ENCODE results near the gene TTBK2.
"Not testable (repeated sequence)": the region's sequence is repeated elsewhere in the genome, so short reads cannot be mapped to it uniquely, and the experiment has no call there.

Gene TTBK2

DNA sequence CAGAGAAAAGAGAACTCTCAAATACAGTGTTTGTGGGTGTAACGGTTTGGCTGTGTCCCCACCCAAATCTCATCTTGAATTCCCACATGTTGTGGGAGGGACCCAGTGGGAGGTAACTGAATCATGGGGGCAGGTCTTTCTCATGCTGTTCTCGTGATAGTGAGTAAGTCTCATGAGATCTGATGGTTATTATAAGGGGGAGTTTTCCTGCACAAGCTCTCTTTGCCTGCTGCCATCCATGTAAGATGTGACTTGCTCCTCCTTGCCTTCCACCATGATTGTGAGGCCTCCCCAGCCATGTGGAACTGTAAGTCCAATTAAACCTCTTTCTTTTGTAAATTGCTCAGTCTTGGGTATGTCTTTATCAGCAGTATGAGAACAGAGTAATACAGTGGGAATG lies 158.8 kb downstream of the TTBK2 start:
- DNase-seq (ENCODE audit: low spot score) = not testable (repeated sequence)

DNA sequence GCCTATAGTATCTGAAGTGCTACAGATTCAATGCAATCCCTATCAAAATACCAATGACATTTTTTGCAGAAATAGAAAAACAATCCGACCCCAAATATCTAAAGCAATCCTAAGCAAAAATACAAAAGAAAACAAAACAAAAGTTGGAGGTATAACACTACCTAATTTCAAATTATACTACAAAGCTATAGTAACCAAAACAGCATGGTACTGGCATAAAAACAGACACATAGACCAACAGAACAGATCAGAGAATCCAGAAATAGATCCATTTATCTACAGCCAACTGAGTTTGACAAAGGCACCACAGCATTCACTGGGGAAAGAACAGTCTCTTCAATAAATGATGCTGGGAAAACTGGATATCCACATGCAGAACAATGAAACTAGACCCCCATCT lies 159.8 kb downstream of the TTBK2 start:
- no peak for DNase-seq (ENCODE audit: low spot score)

DNA sequence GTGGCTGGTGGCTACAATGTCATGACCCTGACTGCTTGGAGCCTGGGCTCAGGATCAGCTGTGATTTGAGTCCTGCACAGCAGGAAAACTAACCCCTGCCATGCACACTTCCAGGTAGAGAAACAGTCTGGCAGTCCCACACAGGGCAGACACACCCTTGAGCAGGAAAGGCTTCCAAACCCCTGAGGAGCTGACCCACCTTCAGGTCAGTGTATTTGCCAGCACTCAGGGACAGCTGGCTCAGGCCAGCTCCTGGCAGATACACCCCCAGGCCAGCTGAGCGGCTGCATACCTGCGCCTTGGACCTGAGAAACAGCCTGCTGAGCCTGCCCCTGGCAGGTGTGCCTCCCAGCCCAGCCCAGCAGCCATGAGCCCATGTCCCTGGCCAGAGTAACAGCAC lies 161.5 kb downstream of the TTBK2 start:
- DNase-seq (ENCODE audit: low spot score) = no peak

DNA sequence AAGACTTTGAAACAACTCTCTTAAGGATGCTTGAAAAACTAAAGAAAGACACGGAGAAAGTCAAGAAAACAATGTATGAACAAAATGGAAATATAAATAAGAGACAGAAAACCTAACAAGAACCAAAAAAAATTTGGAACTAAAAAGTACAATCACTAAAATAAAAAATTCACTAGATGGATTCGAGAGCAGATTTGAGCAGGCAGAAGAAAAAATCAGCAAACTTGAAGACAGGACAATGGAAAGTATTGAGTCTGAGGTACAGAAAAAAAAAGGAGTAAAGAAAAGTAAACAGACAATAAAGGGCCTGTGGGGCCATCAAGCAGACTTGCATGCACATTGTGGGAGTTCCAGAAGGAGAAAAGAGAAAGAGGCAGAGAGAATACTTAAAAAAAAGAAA lies 170.3 kb downstream of the TTBK2 start:
- DNase-seq (ENCODE audit: low spot score) = no peak

DNA sequence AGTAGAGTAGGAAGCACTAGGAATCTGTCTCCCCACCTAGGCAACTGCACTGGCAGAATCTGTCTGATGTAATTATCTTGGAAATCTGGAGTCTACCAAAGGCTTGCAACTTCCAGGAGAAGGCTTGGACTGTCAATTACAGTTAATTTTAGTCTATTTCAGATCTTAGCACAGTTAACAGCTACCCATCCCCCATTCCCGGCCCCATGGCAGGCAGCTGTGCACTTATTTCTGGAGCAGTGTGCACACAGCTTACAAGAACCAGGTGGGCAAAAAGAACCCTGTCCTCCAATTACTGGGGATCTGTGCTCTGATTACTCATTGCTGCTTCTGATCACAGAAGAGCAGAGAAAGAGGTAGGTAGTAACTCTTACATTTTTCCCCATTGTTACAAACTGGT lies 171.3 kb downstream of the TTBK2 start:
- no peak for DNase-seq (ENCODE audit: low spot score)

DNA sequence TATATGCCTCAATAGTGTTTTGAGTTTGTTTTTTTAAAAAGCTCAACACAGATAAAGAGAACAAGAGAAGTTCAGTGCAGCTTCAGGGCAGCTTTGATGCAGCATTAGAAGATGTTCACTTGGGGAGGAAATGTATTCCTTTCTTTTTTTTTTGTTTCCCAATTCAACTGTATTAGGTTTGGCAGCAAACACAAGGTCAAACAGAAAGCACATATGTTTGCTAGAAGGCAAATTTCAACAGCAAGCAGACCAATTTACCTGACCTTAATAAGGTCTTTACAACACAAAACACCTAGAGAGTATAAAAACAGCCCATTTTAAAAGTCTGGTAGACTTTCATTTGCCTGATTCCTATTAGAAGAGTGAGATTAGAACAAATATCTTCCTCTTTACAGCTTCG lies 176.4 kb downstream of the TTBK2 start:
- no peak for DNase-seq (ENCODE audit: low spot score)

DNA sequence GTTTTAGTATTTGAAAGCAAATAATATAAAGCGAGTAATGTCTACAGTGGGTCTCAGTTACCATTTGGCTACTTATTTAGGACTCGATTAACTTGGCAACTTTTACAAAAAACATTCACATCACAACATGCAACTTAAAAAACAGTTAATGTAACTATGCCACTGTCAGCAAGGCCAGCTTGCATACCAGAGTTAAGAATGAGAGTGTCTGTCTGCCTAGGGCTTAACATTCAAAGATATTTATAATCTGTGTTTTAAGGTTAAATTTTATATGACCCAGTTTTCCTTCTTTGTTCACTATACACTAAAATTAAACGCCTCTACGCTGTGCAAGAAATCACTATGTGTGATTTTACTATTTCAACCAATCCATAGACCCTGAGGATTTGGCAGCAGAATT lies 178.4 kb downstream of the TTBK2 start:
- no peak for DNase-seq (ENCODE audit: low spot score)

DNA sequence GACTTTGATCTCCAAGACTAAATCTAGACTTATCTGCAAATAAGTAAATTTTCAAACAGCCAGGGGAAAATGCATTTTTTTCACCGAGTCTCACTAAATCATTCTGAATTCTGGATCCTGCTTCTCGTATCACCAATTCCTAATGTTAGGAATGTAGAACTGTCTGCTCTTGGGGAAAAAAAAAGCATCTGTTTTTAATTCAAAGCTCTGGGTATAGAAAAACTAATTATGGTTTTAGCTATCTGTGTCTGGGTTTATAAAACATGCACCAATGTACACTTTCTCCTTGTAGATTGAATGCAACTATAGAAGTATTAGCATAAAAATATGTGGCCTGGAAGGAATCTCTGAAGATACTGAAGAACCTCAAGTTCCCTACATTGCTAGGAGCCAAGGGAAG lies 178.9 kb downstream of the TTBK2 start:
- no peak for DNase-seq (ENCODE audit: low spot score)

DNA sequence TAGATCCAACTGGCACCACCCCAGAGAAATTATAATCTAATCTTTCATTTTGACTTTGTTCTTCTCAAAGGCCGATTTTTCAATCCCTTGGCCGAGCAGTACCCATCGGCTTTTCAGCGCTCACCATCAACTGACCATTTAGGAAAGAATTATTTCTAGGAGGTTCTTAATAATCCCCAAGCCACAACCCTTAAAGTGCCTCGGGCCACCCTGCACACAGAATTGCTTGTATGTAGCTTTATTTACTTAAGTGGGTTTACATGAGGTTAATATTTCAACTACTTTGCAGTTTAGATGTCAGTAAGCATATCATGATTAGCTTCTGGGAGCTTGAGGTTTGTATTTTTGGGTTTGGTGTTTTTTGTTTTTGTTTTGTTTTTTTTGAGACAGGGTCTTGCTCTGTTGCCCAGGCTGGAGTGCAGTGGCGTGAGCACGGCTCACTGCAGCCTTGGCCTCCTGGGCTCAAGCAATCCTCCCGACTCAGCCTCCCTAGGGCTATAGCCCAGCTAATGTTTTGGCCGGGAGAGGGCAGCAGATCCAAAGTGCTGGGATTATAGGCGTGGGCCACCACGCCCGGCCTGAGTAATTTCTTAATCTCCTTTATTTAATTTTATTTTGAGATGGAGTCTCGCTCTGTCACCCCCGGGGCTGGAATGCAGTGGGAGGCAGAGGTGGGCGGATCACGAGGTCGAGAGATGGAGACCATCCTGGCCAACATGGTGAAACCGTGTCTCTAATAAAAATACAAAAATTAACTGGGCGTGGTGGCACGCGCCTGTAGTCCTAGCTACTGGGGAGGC lies 182.8 kb downstream of the TTBK2 start:
- no peak for DNase-seq (ENCODE audit: low spot score)

DNA sequence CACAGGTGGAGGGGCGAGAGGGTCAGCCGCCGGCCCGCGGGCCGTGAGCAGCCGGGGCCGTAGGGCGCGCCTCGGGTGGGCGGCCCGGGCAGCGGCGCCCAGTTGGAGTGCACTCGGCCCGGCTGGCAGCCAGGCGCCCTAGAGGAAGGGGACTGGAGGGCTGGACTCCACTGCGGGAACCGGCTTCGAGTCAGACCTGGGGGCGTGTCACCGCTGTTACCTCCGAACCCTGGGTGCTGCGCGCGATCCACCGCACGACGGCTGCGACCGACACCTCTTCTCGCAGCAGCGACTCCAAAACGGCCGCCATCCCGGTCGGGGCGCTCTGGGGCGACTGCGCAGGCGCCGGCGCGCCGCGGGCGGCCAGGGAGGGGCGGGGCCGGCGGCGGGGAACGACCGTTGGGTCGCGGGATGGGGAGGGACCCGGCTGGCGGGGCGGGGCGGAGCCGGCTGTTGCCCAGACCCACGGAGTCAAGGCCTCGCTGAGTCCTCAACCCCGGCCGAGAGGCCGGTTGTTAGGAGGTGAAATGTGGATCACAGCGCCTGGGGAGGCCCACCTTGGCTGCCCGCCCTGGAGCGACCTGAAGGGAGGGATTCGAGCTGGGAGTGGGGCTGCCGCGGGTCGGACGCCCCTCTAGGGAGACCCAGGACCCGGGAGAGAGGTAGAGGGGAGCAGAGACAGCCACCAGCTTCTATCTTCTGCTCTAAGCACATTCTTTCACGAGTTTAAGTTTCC lies 183.6 kb downstream of the TTBK2 start, which contains the start of gene CDAN1:
TSS of gene CDAN1 (minus strand) at position 336 of the 736 bp plus-strand sequence. CDS start at position 310, 26 bp downstream.
- DNase-seq (ENCODE audit: low spot score) = peak; percentile 87

DNA sequence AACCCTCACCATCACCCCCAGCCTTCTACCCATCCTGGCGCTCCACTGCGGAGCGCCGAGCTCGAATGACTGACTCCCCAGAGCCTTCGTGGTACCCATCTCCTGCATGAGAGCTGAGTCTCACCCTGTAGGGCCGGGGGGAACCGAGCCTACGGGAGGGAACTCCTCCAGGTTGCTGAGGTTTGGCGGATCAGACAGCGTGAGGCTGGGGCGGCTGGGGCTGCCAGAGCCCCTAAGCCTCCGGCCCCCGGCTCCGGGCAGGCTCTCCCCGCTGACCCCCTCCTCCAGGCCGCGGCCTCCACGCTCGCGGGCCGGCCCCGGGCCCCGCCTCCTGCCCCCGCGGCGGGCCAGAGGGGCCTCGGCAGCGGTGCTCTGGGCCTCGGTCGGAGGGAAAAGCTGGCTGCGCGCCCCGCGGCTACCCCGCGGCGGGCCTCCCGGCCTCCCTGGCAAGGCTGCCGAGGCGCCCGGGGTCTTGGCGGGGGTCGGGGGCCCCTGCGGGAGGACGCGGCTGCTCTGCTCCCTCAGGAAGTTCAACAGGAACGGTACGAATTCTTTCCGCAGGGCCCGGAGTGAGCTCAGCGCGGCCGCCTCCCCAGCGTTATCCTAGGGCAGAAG lies 184.3 kb downstream of the TTBK2 start:
- DNase-seq (ENCODE audit: low spot score) = no peak

DNA sequence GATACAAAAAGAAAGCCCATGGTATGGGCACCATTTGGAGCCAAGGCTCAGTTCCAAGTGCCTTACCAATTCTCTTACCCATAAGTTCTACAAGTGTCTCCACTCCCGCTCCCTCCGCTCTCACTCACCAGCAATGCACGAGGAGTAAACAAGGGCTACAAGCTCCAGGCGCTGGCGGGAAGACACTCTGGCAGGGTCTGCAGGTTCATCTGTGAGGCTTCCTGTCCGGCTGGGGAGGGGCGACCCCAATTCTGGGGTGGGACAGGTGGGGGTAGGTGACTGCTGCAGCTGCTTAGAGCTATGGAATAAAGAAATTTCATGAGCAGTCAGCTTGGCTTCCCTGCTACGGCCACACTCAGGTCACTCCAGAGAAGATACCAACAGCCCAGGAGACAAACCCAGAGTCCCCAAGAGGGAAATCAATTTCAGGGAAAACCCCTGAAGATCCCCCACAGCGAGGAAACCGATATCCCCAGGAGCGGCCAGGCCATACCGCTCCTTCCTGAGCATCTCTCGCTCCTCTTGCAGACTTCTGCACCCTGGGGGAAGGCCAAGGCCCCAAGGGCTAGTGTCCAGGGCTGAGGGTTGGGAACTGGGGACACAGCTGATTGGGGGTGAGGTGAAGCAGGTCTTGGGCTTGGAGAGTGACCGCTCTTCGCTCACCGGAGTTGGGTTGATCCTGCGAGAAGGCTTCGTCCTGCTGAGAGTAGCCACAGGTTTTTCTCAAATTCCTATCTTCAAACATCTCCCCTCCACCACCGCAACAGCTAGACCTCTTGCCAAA lies 185.0 kb downstream of the TTBK2 start:
- no peak for DNase-seq (ENCODE audit: low spot score)

DNA sequence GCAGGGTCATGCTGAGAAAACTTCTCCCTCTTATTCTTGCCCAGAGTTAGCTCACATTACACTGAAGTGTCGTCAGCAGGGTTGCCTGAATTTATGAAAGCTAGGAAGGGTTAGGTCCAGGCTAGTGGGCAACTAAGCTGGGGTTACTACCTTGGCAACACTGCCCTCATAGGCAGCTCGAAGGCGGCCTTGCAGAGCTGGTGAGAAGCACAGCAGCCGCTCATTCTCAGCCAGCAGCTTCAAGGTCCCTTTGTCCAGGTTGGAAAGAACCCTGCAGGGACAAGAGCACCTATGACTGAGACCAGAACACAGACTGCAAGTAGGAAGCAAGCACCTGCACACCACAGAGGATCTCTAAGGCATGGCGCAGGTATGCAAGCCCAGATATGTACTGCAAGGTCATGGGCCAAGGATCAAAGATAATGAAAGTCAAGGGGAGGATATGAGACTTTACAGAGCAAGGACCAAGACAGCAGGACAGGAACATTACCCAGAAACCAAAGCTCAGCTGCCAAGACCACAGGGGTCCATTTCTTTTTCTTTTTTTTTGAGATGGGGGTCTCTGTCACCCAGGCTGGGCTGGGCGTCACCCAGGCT lies 186.4 kb downstream of the TTBK2 start:
- no peak for DNase-seq (ENCODE audit: low spot score)

DNA sequence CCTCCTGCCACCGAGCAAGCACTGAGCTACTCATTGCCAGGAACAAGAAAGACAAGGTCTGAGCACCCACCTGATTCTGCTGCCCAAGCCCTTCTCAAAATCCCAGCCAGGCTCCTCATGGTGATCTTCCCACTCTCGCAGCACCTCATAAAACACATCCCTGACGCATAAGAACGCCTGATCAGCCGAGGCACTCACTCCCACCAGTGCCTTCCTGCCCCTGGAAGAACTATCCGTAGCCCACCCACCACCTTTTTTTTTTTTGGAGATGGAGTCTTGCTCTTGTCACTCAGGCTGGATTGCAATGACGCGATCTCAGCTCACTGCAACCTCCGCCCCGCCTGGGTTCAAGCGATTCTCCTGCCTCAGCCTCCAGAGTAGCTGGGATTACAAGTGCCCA lies 187.6 kb downstream of the TTBK2 start:
- no peak for DNase-seq (ENCODE audit: low spot score)

DNA sequence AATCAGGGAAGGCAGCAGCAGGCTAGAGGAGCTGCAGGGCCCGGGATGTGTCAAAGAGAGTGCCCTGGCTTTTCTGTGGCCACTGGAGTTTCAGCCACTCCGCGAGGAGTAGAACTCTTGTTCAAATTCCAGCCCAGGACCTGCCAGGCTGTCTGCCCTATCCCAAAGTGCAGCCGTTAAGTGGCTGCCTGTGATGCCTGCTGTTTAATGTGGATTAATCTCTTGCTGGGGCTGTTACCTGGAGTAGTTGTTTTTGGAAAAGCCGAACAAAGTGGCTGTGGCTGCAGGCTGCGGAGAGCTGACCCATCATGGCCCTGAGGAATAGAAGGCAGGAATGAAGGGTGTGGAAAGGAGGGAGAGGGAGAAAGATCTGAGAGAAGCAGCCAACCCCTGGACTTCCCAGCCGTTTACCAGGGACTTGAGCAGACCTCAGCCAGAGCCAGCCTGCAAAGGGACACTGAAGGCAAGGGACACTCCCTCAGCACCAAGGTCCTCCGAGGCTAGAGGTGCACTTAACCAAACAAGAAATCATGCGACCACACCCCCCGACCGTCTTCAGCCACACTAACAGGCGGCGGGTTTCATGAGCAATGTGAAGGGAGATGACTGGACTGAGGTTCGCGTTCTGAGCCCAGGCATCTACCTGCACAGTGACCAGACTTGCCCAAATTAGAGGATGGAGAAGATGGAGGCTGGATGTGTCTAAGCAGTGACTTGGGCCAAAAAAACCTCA lies 188.3 kb downstream of the TTBK2 start:
- no peak for DNase-seq (ENCODE audit: low spot score)

DNA sequence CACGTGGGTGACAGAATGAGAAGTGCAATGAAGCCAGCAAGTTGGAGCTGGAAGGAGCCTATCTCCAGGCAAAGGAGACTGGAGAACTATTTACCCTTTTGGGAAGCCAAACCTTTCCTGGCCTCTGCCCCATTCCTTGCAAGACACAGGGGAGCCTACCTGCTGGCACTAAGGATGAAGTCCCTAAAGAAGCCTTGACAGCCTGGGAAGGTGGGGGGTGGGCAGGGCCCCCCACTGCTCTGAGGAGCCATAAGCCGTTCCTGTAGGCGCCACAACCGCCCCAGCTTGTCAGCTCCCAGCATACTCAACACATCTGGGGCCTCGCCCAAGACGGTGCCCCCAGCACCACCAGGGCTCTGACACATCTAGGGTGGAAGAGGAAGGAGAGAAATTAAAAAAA lies 189.1 kb downstream of the TTBK2 start:
- no peak for DNase-seq (ENCODE audit: low spot score)

DNA sequence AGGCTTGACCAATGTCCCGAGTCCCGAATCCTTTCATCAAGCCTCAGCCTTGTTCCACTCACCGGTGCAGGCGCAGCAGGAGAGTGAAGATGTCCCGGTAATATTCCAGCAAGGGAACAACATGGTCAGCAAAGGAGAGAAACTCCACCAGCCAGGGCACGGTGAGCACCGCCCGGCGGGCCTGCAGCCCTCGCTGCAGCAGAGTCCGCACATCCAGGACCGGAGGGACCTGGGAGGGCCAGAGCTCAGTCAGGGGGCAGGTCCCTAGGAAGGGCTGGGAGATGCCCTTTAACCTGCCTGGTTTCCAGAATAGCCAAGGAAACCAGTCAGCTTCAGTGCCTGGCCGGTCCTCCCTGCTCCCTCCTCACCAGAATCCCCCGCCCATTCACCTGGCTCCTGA lies 190.0 kb downstream of the TTBK2 start:
- DNase-seq (ENCODE audit: low spot score) = no peak

DNA sequence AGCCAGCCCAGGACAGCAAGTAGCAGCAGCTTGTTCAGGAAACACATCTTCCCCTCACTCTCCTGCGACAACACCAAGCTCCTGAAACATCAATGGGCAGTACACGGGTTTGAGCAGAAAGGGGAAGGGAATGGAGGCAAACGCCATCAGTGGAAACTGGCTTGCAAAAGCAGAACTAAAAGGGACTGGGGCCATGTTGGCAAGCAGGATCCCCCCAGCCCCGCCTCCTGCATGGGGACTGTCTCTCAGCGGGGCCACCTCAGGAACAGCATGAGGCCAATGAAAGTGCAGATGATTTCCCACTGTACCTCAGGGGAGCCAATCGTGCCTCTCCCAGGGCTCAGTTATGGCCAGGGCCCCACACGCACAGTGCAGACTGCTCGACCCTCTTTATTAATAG lies 190.4 kb downstream of the TTBK2 start:
- no peak for DNase-seq (ENCODE audit: low spot score)

DNA sequence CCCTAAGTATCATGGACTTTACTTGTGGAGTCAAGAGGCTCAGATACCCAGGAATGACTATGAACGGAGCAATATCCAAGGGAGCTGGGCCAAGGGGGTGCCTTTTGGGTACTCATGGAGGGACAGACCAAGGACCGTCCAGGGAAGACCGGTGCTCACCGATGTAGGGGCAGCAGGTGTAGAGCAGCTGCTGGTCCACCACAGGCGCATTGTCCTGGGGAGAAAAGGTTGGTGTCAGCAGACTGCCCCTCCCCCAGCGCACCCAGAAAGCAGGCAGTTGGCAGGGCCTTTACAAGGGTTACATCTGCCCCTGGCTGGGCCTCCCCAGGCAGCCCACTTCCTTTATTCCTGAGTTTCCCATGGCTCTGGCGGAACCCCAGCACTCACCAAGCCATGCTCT lies 191.2 kb downstream of the TTBK2 start:
- DNase-seq (ENCODE audit: low spot score) = no peak

DNA sequence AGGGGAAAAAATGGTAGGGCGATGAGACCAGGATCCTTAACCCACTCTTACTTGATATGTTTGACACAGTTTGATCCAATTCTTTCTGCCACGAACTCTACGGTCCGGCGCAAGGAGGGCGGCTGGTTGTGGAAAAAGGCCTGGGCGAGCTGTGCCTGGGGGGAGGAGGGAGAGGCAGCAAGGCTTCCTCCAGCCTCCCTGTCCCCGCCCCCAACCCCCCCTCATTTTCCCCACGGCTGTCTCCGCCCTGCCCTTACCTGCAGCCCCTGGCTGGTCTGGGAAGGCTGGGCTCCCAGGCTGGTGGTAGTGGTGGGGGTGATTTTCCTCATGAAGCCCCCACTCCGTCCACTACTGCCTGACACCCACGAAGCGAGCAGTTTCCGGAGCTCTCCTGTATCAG lies 191.6 kb downstream of the TTBK2 start:
- DNase-seq (ENCODE audit: low spot score) = no peak

DNA sequence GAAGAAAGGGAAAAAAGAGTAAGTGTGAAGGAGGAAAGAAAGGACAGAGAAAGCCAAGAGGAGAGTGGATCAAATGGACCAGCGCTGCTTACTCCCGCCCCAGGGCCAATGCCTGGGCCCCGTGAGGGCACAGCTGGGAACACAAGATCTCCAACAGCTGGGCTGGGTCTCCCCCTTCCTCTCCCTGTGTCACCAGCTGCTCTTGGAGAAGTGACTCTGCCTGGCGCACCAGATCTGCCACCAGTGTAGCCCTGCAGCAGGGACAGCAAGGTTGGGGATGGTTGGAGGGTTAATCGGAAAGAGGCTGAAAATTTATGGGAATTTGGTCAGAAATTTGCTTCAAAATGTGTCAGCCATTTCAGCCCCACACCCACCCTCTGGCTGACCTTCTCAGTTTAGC lies 192.0 kb downstream of the TTBK2 start:
- no peak for DNase-seq (ENCODE audit: low spot score)
